NB4 (cell line): ENCODE measurements around the gene AGPAT2.

Source experiments
- DNase-seq: peaks from one replicate; pipeline ENCODE4 v3.0.0; 2010; ENCODE audit warnings: low read depth
- H3K4me3 ChIP-seq: one replicate; pipeline ENCODE4 v1.5.1; 2011; ENCODE audit warnings: mild to moderate bottlenecking, low read depth, low read length, moderate library complexity
- CTCF ChIP-seq: IDR thresholded peaks from one replicate; pipeline ENCODE4 v1.5.1; 2012; ENCODE audit warnings: low read depth, low read length
- MAX ChIP-seq: IDR thresholded peaks from 2 replicates; pipeline ENCODE4 v1.6.1; 2011; ENCODE audit warnings: low read depth, low read length
- MYC ChIP-seq: IDR thresholded peaks from 2 replicates; pipeline ENCODE4 v1.6.1; 2011; ENCODE audit warnings: low read depth, low read length
- POLR2A ChIP-seq: IDR thresholded peaks from 2 replicates; pipeline ENCODE4 v1.6.1; 2011; ENCODE audit warnings: mild to moderate bottlenecking; ENCODE audit not compliant: insufficient read length; ENCODE audit errors: extremely low read depth

AGPAT2 gene

GRCh38 chr9:136660971-136661550 is 26.2 kb downstream of the AGPAT2 start:
- no peak overlapping the region for H3K4me3 ChIP-seq
- DNase-seq, result no peak
- TF ChIP-seq MYC (no peak), POLR2A (no peak), CTCF (no peak), MAX (no peak)

- TF ChIP-seq CTCF (no peak), MYC (no peak), MAX (no peak), POLR2A (no peak)
- H3K4me3 ChIP-seq, result no peak overlapping the region
- no peak for DNase-seq
Measured at GRCh38 chr9:136659861-136660784, 27.1 kb downstream of the AGPAT2 start.

- no peak for TF ChIP-seq MYC
- no peak for TF ChIP-seq MAX
- no peak for TF ChIP-seq CTCF
- no peak for TF ChIP-seq POLR2A
- peak; percentile 40 for DNase-seq
- H3K4me3 ChIP-seq, result no peak overlapping the region
Measured at GRCh38 chr9:136658849-136659535, 28.3 kb downstream of the AGPAT2 start.

- no peak overlapping the region for H3K4me3 ChIP-seq
- TF ChIP-seq CTCF (no peak), MAX (no peak), MYC (no peak), POLR2A (no peak)
- DNase-seq, result no peak
Measured at GRCh38 chr9:136657974-136658848, 29.0 kb downstream of the AGPAT2 start.

- TF ChIP-seq MAX (no peak), CTCF (no peak), MYC (no peak), POLR2A (no peak)
- peak; percentile 47 for DNase-seq
- H3K4me3 ChIP-seq, result no peak overlapping the region
Measured at GRCh38 chr9:136656795-136657611, 30.3 kb downstream of the AGPAT2 start.
